ENCODE data around the gene RNASET2.

DNA sequence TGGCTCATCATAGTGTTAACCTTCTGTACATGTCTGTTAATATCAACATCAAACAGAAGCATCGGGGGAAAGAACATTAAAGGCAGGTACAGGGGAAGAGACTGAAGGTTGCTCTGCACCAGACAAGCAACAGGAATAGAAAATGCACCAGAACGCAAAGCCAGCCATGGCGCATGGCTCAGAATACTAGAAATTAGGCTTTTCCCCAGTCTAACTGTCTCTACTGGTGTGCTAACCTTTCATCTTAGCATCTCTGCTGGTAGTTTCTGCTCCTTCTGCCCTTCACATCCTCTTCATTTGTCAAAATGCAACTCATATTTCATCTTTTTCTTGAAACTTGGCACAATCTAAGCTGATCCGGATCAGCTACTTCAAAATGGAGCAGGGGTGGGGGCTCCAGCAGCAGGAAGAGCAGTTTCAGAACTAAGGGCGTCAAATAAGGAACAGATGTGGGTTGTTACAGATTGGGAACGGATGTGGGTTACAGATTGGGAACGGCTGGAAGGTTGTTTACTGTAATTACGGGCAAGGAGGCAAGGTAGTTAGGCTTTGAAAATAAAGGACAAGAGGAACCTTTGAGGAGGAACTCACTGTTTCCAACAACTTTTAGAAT is 13.1 kb upstream of the RNASET2 start:
- no peak for TF ChIP-seq EZH2 (IDR thresholded peaks at IDR 0.05; ENCODE audit: borderline replicate concordance, low read length)
- TF ChIP-seq, protein P1, sequence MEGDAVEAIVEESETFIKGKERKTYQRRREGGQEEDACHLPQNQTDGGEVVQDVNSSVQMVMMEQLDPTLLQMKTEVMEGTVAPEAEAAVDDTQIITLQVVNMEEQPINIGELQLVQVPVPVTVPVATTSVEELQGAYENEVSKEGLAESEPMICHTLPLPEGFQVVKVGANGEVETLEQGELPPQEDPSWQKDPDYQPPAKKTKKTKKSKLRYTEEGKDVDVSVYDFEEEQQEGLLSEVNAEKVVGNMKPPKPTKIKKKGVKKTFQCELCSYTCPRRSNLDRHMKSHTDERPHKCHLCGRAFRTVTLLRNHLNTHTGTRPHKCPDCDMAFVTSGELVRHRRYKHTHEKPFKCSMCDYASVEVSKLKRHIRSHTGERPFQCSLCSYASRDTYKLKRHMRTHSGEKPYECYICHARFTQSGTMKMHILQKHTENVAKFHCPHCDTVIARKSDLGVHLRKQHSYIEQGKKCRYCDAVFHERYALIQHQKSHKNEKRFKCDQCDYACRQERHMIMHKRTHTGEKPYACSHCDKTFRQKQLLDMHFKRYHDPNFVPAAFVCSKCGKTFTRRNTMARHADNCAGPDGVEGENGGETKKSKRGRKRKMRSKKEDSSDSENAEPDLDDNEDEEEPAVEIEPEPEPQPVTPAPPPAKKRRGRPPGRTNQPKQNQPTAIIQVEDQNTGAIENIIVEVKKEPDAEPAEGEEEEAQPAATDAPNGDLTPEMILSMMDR (IDR thresholded peaks at IDR 0.05; ENCODE audit: low read length), result no peak

All from OCI-LY1 (cell line).